Transverse colon (tissue), 4 donors: Measurements from ENCODE around the gene HDAC7. TPM values are rescaled to one million over a fixed set of nuclear protein-coding genes. Genes with fewer than 3 reads are reported as not detected.
"Not testable (repeated sequence)": the region's sequence is repeated elsewhere in the genome, so short reads cannot be mapped to it uniquely, and the experiment has no call there.

Experiments used
- DNase-seq: peaks from one replicate; pipeline ENCODE4 v3.0.0-alpha.2; 2019
- H3K27ac ChIP-seq, 4 donors: fragments of 200-600 bp; sonication (generic); 2 replicates each; pipeline ENCODE4 v1.5.1; 2016 to 2018; ENCODE audit warnings: inconsistent platforms in 4 of 4
- H3K27me3 ChIP-seq: fragments of 200-600 bp; sonication (generic); 2 replicates; pipeline ENCODE4 v1.5.1; 2017; ENCODE audit warnings: inconsistent platforms
- H3K36me3 ChIP-seq, 4 donors: fragments of 200-600 bp; sonication (generic); 2 replicates each; pipeline ENCODE4 v1.5.1; 2017 to 2019; ENCODE audit warnings: inconsistent platforms in 4 of 4
- H3K4me1 ChIP-seq, 4 donors: fragments of 200-600 bp; sonication (generic); 2 replicates each; pipeline ENCODE4 v1.5.1; 2017 to 2020; ENCODE audit warnings: inconsistent platforms in 4 of 4
- H3K4me3 ChIP-seq, 4 donors: fragments of 200-600 bp; sonication (generic); 1 replicate in 1 of 4; 2 replicates in 3 of 4; pipeline versions ENCODE4 v1.5.1 to v1.6.1; 2017 to 2019; ENCODE audit warnings: inconsistent platforms in 4 of 4
- H3K9me3 ChIP-seq, 2 donors: fragments of 200-600 bp; sonication (generic); 2 replicates each; pipeline ENCODE4 v1.5.1; 2017 to 2019; ENCODE audit warnings: inconsistent platforms in 2 of 2
- CTCF ChIP-seq, 5 experiments: fragments of 200-600 bp in 3 of 5; fragments of 450-650 bp in 2 of 5; sonication (generic) in 3 of 5; IDR thresholded peaks; 1 replicate in 2 of 5; 2 replicates in 3 of 5; pipeline ENCODE4 v1.5.1; 2016 to 2017; ENCODE audit warnings: antibody characterized with exemption in 5 of 5, inconsistent platforms in 3 of 5, mild to moderate bottlenecking in 2 of 5, moderate library complexity in 1 of 5
- EP300 ChIP-seq: sonication (generic); formaldehyde crosslinking; IDR thresholded peaks from one replicate; pipeline ENCODE4 v1.6.1; 2017; ENCODE audit warnings: antibody characterized with exemption, low read depth
- POLR2A ChIP-seq: fragments of 450-650 bp; IDR thresholded peaks from one replicate; pipeline ENCODE4 v1.6.1; 2016; ENCODE audit warnings: antibody characterized with exemption, mild to moderate bottlenecking, moderate library complexity
- POLR2AphosphoS5 ChIP-seq, 3 donors: sonication (generic); formaldehyde crosslinking; IDR thresholded peaks; one replicate each; pipeline ENCODE4 v1.6.1; 2016; ENCODE audit warnings: antibody characterized with exemption in 3 of 3
- whole genome bisulfite sequencing, 2 donors: methylation state at CpG; one replicate each; pipeline ENCODE4 v1.1.5; 2018; ENCODE audit warnings: low coverage in 1 of 2; 5-methylcytosine and 5-hydroxymethylcytosine counted together
- in situ Hi-C, 4 donors: fragments of 200-750 bp; cut with MboI; loops; one replicate each; pipeline versions ENCODE4 v1.15.0 to v1.15.1; 2017; ENCODE audit warnings: low sequenced_read_pairs in 3 of 4, low pct_ligation_motif_present in 1 of 4, low pct_unique_long_range_greater_than_20kb in 1 of 4
- intact Hi-C: fragments of 100-400 bp; cut with DNase I; formaldehyde crosslinking; loops from one replicate; pipeline ENCODE4 v1.15.1; 2023; ENCODE audit warnings: low total_unique reads
- total RNA-seq, 4 donors: library from RNA; depleted of rRNA; stranded (reverse); fragments of >200 nt; gene quantifications; one replicate each; pipeline ENCODE4 v1.1.0, GENCODE V29; 2016

The HDAC7 gene
- total RNA-seq, 4 donors from 2014 or later, result 19.4 to 133 (median 28.3) TPM

GRCh38 chr12:47811072-47811396, 8.7 kb downstream of the HDAC7 start:
- H3K4me3 ChIP-seq, result no peak overlapping the region

GRCh38 chr12:47809518-47809917, 10.2 kb downstream of the HDAC7 start:
- WGBS, 2 donors, result 72 to 77% methylated on average over 2 to 9 of the region's 9 CpGs
- H3K27me3 ChIP-seq, H3K9me3 ChIP-seq, intact Hi-C loops, H3K4me3 ChIP-seq, in situ Hi-C loops, DNase-seq, H3K36me3 ChIP-seq: not testable (repeated sequence)
- Histone ChIP-seq H3K4me1 (peaks cover 77 to 98% (median 95%) of the 10 kb centered on the region in 4 donors), H3K27ac (peak overlapping the region; percentile 93 to 97 (median 96))

More at GRCh38 chr12:47811072-47811396, 8.7 kb downstream of the HDAC7 start:
- WGBS, 2 donors, result 56% methylated on average over 2 of the region's 2 CpGs; no CpG with 5 or more reads in 1 of the 2 donors
- peak overlapping the region; percentile 93 to 97 (median 96) for H3K27ac ChIP-seq
- intact Hi-C loops (no loop called here), in situ Hi-C loops (no loop called here)
- H3K9me3 ChIP-seq, result no peaks in the 10 kb centered on the region
- no peaks in the 10 kb centered on the region for H3K27me3 ChIP-seq
- no peak for DNase-seq
- TF ChIP-seq CTCF (IDR thresholded peaks at IDR 0.05) (no peak), POLR2A (no peak), EP300 (no peak)
- peaks cover 69 to 98% (median 89%) of the 10 kb centered on the region in 4 donors for H3K4me1 ChIP-seq
- H3K36me3 ChIP-seq, result no peaks in the 10 kb centered on the region

GRCh38 chr12:47808574-47809365, 10.9 kb downstream of the HDAC7 start:
- intact Hi-C loops (no loop called here), in situ Hi-C loops (no loop called here)
- H3K36me3 ChIP-seq, result no peaks in the 10 kb centered on the region
- no peak overlapping the region for H3K4me3 ChIP-seq
- H3K4me1 ChIP-seq, result peaks cover 74 to 98% (median 93%) of the 10 kb centered on the region in 4 donors
- TF ChIP-seq CTCF (IDR thresholded peaks at IDR 0.05) (no peak), EP300 (no peak), POLR2AphosphoS5 (IDR thresholded peaks at IDR 0.05) (no peak), POLR2A (no peak)
- no peaks in the 10 kb centered on the region for H3K27me3 ChIP-seq
- DNase-seq, result peak; percentile 38
- H3K27ac ChIP-seq, result peak overlapping the region; percentile 93 to 97 (median 96)
- H3K9me3 ChIP-seq, result no peaks in the 10 kb centered on the region
- WGBS, 2 donors, result 58 to 63% methylated on average over 2 to 9 of the region's 9 CpGs

- WGBS, 2 donors, result 46% methylated on average over 9 of the region's 9 CpGs; no CpG with 5 or more reads in 1 of the 2 donors
- Histone ChIP-seq H3K27ac (peak overlapping the region; percentile 93 to 97 (median 96)), H3K27me3 (no peaks in the 10 kb centered on the region), H3K9me3 (no peaks in the 10 kb centered on the region), H3K4me1 (peaks cover 74 to 98% (median 93%) of the 10 kb centered on the region in 4 donors), H3K36me3 (no peaks in the 10 kb centered on the region), H3K4me3 (no peak overlapping the region)
- in situ Hi-C loops (no loop called here), intact Hi-C loops (no loop called here)
- DNase-seq, result peak; percentile 79
- TF ChIP-seq EP300 (peak; percentile 64), POLR2AphosphoS5 (IDR thresholded peaks at IDR 0.05) (peak; percentile 18 to 29 (median 27)), POLR2A (no peak)
Measured at GRCh38 chr12:47808050-47808449, 11.7 kb downstream of the HDAC7 start.

- WGBS, 2 donors, result 74% methylated on average over 5 of the region's 5 CpGs; no CpG with 5 or more reads in 1 of the 2 donors
- Histone ChIP-seq H3K36me3 (no peaks in the 10 kb centered on the region), H3K4me1 (peaks cover 81 to 100% (median 95%) of the 10 kb centered on the region in 4 donors), H3K9me3 (no peaks in the 10 kb centered on the region), H3K27ac (peak overlapping the region; percentile 93 to 97 (median 96)), H3K27me3 (no peaks in the 10 kb centered on the region), H3K4me3 (no peak overlapping the region)
- intact Hi-C loops (no loop called here), in situ Hi-C loops (no loop called here)
- no peak for DNase-seq
- no peak for TF ChIP-seq EP300
Measured at GRCh38 chr12:47807338-47807737, 12.4 kb downstream of the HDAC7 start.
